Measurements from ENCODE around the gene PLK3. TPM values are rescaled to one million over a fixed set of nuclear protein-coding genes. Genes with fewer than 3 reads are reported as not detected.

PLK3 gene
- total and polyA plus RNA-seq, 2 experiments from 2014 or later, result 18.2 to 40.1 TPM

DNA sequence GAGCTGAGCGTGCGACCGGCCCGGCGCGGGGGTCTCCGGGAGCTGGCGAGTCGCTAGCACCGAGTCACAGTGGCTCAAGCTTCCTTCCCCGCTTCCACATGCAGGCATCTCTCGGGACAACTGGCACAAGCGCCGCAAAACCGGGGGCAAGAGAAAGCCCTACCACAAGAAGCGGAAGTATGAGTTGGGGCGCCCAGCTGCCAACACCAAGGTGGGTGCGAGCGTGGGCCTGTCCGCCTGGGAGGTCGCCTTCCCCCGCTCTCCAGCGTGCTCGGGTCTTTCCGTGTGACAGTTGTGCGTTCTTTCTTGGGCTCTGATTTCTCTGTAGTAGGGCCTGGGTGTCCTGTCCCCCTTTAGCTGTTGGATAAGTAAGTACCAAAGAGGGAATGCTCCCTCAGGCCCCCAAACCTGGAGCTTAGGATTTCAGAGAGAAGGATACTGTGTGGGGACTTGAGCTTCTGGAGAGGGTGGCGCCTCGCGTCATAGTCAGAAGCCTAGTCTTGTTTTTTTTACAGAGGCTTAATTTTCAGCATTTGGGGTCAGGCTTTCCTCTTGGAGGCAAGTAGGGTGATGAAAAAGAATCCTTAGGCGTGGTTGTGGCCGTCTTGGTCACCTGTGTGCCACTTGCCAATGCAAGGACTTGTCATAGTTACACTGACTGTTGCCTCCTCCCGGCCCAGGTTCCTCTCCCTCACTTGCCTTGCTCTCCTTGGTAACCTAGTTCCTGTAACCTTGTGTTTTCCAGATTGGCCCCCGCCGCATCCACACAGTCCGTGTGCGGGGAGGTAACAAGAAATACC, 24.0 kb upstream of the PLK3 start:
- H3K27ac ChIP-seq, result peak overlapping the region; percentile 94
- no peaks in the 10 kb centered on the region for H3K9me3 ChIP-seq (ENCODE audit: low read depth)
- peaks cover 6% of the 10 kb centered on the region for H3K4me1 ChIP-seq (ENCODE audit: insufficient read depth)
- H4K20me1 ChIP-seq (ENCODE audit: insufficient read depth, poor library complexity, severe bottlenecking), result peaks cover 25% of the 10 kb centered on the region
- peak overlapping the region; percentile 90 for H3K4me2 ChIP-seq
- H3K36me3 ChIP-seq (replicated peaks; ENCODE audit: insufficient read depth, low read depth), result no peaks in the 10 kb centered on the region
- TF ChIP-seq, protein P1, sequence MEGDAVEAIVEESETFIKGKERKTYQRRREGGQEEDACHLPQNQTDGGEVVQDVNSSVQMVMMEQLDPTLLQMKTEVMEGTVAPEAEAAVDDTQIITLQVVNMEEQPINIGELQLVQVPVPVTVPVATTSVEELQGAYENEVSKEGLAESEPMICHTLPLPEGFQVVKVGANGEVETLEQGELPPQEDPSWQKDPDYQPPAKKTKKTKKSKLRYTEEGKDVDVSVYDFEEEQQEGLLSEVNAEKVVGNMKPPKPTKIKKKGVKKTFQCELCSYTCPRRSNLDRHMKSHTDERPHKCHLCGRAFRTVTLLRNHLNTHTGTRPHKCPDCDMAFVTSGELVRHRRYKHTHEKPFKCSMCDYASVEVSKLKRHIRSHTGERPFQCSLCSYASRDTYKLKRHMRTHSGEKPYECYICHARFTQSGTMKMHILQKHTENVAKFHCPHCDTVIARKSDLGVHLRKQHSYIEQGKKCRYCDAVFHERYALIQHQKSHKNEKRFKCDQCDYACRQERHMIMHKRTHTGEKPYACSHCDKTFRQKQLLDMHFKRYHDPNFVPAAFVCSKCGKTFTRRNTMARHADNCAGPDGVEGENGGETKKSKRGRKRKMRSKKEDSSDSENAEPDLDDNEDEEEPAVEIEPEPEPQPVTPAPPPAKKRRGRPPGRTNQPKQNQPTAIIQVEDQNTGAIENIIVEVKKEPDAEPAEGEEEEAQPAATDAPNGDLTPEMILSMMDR (IDR thresholded peaks at IDR 0.05; ENCODE audit: poor library complexity), result no peak
- TF ChIP-seq EZH2 (IDR thresholded peaks at IDR 0.05; ENCODE audit: borderline replicate concordance) (no peak), EZH2phosphoT487 (IDR thresholded peaks at IDR 0.05; ENCODE audit: low read depth, severe bottlenecking, unreplicated experiment) (no peak)
- no peaks in the 10 kb centered on the region for H3K27me3 ChIP-seq
- H3K9me2 ChIP-seq (replicated peaks; ENCODE audit: insufficient read depth), result no peaks in the 10 kb centered on the region
- H3K79me2 ChIP-seq, result peaks cover 34% of the 10 kb centered on the region
- 4% methylated on average over 36 of the region's 36 CpGs for WGBS (ENCODE audit: low lambda C conversion rate, missing lambda C conversion rate)
- H2AFZ ChIP-seq, result peak overlapping the region; percentile 50
- H3K4me3 ChIP-seq, result peak overlapping the region; percentile 67
- DNase-seq (ENCODE audit: low spot score), result peak; percentile 55

GRCh38 chr1:44776730-44777068, 23.5 kb upstream of the PLK3 start:
- Histone ChIP-seq H3K4me3 (peak overlapping the region; percentile 67), H3K4me1 (ENCODE audit: insufficient read depth) (peaks cover 6% of the 10 kb centered on the region), H4K20me1 (ENCODE audit: insufficient read depth, poor library complexity, severe bottlenecking) (peaks cover 25% of the 10 kb centered on the region), H3K9me2 (replicated peaks; ENCODE audit: insufficient read depth) (no peaks in the 10 kb centered on the region), H3K4me2 (peak overlapping the region; percentile 90), H3K27ac (peak overlapping the region; percentile 94), H3K9me3 (ENCODE audit: low read depth) (no peaks in the 10 kb centered on the region), H3K27me3 (no peaks in the 10 kb centered on the region), H3K79me2 (peaks cover 34% of the 10 kb centered on the region), H2AFZ (no peak overlapping the region), H3K36me3 (replicated peaks; ENCODE audit: insufficient read depth, low read depth) (no peaks in the 10 kb centered on the region)
- TF ChIP-seq, protein P1 (IDR thresholded peaks at IDR 0.05; ENCODE audit: poor library complexity), result no peak
- TF ChIP-seq EZH2phosphoT487 (IDR thresholded peaks at IDR 0.05; ENCODE audit: low read depth, severe bottlenecking, unreplicated experiment) (no peak), EZH2 (IDR thresholded peaks at IDR 0.05; ENCODE audit: borderline replicate concordance) (no peak)
- WGBS (ENCODE audit: low lambda C conversion rate, missing lambda C conversion rate), result 48% methylated on average over 12 of the region's 12 CpGs
- no peak for DNase-seq (ENCODE audit: low spot score)

DNA sequence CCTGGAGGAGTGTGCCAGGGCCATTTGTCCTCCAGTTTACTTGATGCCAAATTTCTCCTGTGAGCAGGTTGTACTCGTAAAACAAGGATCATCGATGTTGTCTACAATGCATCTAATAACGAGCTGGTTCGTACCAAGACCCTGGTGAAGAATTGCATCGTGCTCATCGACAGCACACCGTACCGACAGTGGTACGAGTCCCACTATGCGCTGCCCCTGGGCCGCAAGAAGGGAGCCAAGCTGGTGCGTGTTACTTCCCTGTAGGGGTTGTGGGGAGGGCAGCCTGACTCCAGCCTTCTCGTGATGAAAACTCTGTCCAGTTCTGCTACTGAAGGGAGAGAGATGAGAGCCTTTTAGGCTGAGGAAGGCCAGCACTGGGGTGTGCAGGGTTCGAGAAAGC, 22.6 kb upstream of the PLK3 start:
- Histone ChIP-seq H3K9me2 (replicated peaks; ENCODE audit: insufficient read depth) (no peaks in the 10 kb centered on the region), H3K27ac (no peak overlapping the region), H3K36me3 (replicated peaks; ENCODE audit: insufficient read depth, low read depth) (no peaks in the 10 kb centered on the region), H3K79me2 (peaks cover 34% of the 10 kb centered on the region), H2AFZ (no peak overlapping the region), H3K4me2 (peak overlapping the region; percentile 90), H3K9me3 (ENCODE audit: low read depth) (no peaks in the 10 kb centered on the region), H3K27me3 (no peaks in the 10 kb centered on the region), H4K20me1 (ENCODE audit: insufficient read depth, poor library complexity, severe bottlenecking) (peaks cover 25% of the 10 kb centered on the region), H3K4me1 (ENCODE audit: insufficient read depth) (peaks cover 6% of the 10 kb centered on the region), H3K4me3 (no peak overlapping the region)
- WGBS (ENCODE audit: low lambda C conversion rate, missing lambda C conversion rate), result 88% methylated on average over 14 of the region's 14 CpGs
- DNase-seq (ENCODE audit: low spot score), result no peak
- no peak for TF ChIP-seq EZH2phosphoT487 (IDR thresholded peaks at IDR 0.05; ENCODE audit: low read depth, severe bottlenecking, unreplicated experiment)
- TF ChIP-seq EZH2 (IDR thresholded peaks at IDR 0.05; ENCODE audit: borderline replicate concordance), result no peak
- TF ChIP-seq, protein P1 (IDR thresholded peaks at IDR 0.05; ENCODE audit: poor library complexity), result no peak

All from hepatocyte (in vitro differentiated cells).